WERI-Rb-1 (cell line): ENCODE results near the gene LRBA.

Experiments
- DNase-seq: peaks from one replicate; pipeline ENCODE4 v3.0.0-alpha.2; 2020
- H3K27ac ChIP-seq: fragments of 250-450 bp; sonication (Bioruptor Pico); 2 replicates; pipeline ENCODE4 v1.5.1; 2020; ENCODE audit warnings: mild to moderate bottlenecking, moderate library complexity
- H3K27me3 ChIP-seq: fragments of 250-450 bp; sonication (Bioruptor Pico); 2 replicates; pipeline ENCODE4 v1.5.1; 2021; ENCODE audit warnings: mild to moderate bottlenecking, low read depth, moderate library complexity; ENCODE audit not compliant: insufficient read depth, severe bottlenecking
- H3K36me3 ChIP-seq: fragments of 250-450 bp; sonication (Bioruptor Pico); 2 replicates; pipeline ENCODE4 v1.5.1; 2020; ENCODE audit warnings: mild to moderate bottlenecking, moderate library complexity
- H3K4me3 ChIP-seq: 2 replicates; pipeline ENCODE4 v1.5.1; 2011; ENCODE audit warnings: low read depth, mild to moderate bottlenecking, control low read depth, low read length
- H3K9me3 ChIP-seq: fragments of 250-450 bp; sonication (Bioruptor Pico); 2 replicates; pipeline ENCODE4 v1.5.1; 2021; ENCODE audit warnings: mild to moderate bottlenecking, moderate library complexity; ENCODE audit not compliant: severe bottlenecking
- TF ChIP-seq, protein P1 (sequence below): IDR thresholded peaks from 2 replicates; pipeline ENCODE4 v1.5.1; 2011; ENCODE audit warnings: low read depth, mild to moderate bottlenecking, control low read depth, inconsistent platforms, low read length

LRBA gene

DNA sequence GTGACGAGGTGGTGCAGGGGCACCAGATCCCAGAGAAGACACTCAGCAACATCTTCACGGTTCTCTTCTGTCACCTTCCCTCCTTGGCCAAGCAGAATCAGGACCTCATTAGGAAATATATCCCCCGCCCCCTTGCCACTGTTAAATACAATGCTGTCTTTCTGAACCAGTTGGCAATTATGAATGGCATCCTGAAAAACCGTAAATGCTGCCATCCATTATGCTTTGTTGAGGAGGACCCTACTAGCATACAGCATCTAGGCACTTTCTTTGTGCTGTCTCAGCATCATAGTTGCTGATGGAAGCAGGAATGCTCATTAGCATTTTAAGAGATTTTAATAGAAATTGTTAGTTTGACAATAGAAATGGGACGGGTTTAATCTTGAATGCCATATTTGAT is 798.4 kb downstream of the LRBA start:
- DNase-seq: no peak
- H3K4me3 ChIP-seq: no peak overlapping the region
- H3K27me3 ChIP-seq: no peaks in the 10 kb centered on the region
- TF ChIP-seq, protein P1, sequence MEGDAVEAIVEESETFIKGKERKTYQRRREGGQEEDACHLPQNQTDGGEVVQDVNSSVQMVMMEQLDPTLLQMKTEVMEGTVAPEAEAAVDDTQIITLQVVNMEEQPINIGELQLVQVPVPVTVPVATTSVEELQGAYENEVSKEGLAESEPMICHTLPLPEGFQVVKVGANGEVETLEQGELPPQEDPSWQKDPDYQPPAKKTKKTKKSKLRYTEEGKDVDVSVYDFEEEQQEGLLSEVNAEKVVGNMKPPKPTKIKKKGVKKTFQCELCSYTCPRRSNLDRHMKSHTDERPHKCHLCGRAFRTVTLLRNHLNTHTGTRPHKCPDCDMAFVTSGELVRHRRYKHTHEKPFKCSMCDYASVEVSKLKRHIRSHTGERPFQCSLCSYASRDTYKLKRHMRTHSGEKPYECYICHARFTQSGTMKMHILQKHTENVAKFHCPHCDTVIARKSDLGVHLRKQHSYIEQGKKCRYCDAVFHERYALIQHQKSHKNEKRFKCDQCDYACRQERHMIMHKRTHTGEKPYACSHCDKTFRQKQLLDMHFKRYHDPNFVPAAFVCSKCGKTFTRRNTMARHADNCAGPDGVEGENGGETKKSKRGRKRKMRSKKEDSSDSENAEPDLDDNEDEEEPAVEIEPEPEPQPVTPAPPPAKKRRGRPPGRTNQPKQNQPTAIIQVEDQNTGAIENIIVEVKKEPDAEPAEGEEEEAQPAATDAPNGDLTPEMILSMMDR: no peak
- H3K9me3 ChIP-seq: no peaks in the 10 kb centered on the region
- no peak overlapping the region for H3K27ac ChIP-seq
- H3K36me3 ChIP-seq: no peaks in the 10 kb centered on the region

DNA sequence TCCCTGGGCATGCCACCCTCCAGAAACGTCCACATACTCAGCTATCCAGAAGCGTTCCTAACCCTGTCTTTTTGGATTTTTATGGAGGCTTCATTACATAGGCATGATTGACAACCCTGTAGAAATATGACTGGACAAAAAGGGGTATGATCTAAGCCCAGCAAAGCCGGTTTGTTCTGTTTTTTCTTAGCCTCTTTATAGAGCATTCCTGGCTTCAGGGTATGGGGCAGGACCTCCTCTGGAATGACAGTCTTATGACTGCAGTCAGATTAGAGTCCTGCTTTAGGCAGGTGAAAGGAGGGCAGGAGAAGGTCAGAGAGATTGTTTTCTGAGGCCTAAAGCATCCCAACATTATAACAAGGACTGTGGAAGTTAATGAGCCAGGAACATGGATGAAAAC is 799.5 kb downstream of the LRBA start:
- Histone ChIP-seq H3K27me3 (no peaks in the 10 kb centered on the region), H3K36me3 (no peaks in the 10 kb centered on the region)
- TF ChIP-seq, protein P1: no peak

More for the DNA sequence above, 799.5 kb downstream of the LRBA start:
- H3K9me3 ChIP-seq: no peaks in the 10 kb centered on the region
- no peak overlapping the region for H3K4me3 ChIP-seq
- DNase-seq: no peak
- no peak overlapping the region for H3K27ac ChIP-seq
